NK-92 treated with Interleukin-12 subunit alpha and Interleukin-12 subunit beta, amount 100 ng/mL, for 24 hours (cell line): ENCODE results near the gene BAG1.

Experiments used
- DNase-seq: peaks from one replicate; lab custom pipeline; 2025; lab: John Stamatoyannopoulos, UW

Gene BAG1

GRCh38 chr9:33264473-33265177 is at the start of gene BAG1, which contains the start of gene CHMP5:
Gene BAG1, minus strand, starts transcription at chr9:33264708.
Gene CHMP5, plus strand, starts transcription at chr9:33265049. Its CDS starts 30 bp downstream, at chr9:33265079.
- DNase-seq: peak; percentile 99

GRCh38 chr9:33311953-33312352 is 47.4 kb upstream of the BAG1 start:
- DNase-seq: no peak

- no peak for DNase-seq
Measured at GRCh38 chr9:33310748-33311147, 46.2 kb upstream of the BAG1 start.

GRCh38 chr9:33309903-33310302 is 45.4 kb upstream of the BAG1 start:
- DNase-seq: no peak

GRCh38 chr9:33307067-33307466 is 42.6 kb upstream of the BAG1 start:
- DNase-seq: no peak

- DNase-seq: no peak
Measured at GRCh38 chr9:33306037-33306436, 41.5 kb upstream of the BAG1 start.

- no peak for DNase-seq
Measured at GRCh38 chr9:33304362-33304761, 39.9 kb upstream of the BAG1 start.

GRCh38 chr9:33300546-33300945 is 36.0 kb upstream of the BAG1 start:
- no peak for DNase-seq

GRCh38 chr9:33297432-33297831 is 32.9 kb upstream of the BAG1 start:
- DNase-seq: no peak

- DNase-seq: no peak
Measured at GRCh38 chr9:33295571-33295970, 31.1 kb upstream of the BAG1 start.

- no peak for DNase-seq
Measured at GRCh38 chr9:33294670-33295432, 30.3 kb upstream of the BAG1 start.

GRCh38 chr9:33293782-33294181 is 29.3 kb upstream of the BAG1 start:
- DNase-seq: no peak

GRCh38 chr9:33291901-33292300 is 27.4 kb upstream of the BAG1 start:
- no peak for DNase-seq

- no peak for DNase-seq
Measured at GRCh38 chr9:33291031-33291397, 26.5 kb upstream of the BAG1 start.

- peak; percentile 93 for DNase-seq
Measured at GRCh38 chr9:33290247-33291030, 25.9 kb upstream of the BAG1 start, which contains the start of gene NFX1. Gene NFX1, plus strand, starts transcription at chr9:33290516. Its CDS starts 57 bp downstream, at chr9:33290573.

- DNase-seq: no peak
Measured at GRCh38 chr9:33289936-33290246, 25.4 kb upstream of the BAG1 start.

- DNase-seq: no peak
Measured at GRCh38 chr9:33289496-33289895, 25.0 kb upstream of the BAG1 start.

- DNase-seq: no peak
Measured at GRCh38 chr9:33288828-33289483, 24.4 kb upstream of the BAG1 start.

- no peak for DNase-seq
Measured at GRCh38 chr9:33288235-33288634, 23.7 kb upstream of the BAG1 start.

- no peak for DNase-seq
Measured at GRCh38 chr9:33287087-33287490, 22.6 kb upstream of the BAG1 start.

GRCh38 chr9:33285502-33285901 is 21.0 kb upstream of the BAG1 start:
- no peak for DNase-seq

- DNase-seq: no peak
Measured at GRCh38 chr9:33277484-33277883, 13.0 kb upstream of the BAG1 start.
